IMR-90 (cell line): ENCODE results near the gene LHFPL3. TPM values are rescaled to one million over a fixed set of nuclear protein-coding genes. Genes with fewer than 3 reads are reported as not detected.

ENCODE experiments used
- ATAC-seq: fragments of 200-7000 bp; cut with Tn5 transposase; 2 replicates; pipeline ENCODE4 v1.9.1; 2020; ENCODE audit warnings: low read depth, mild to moderate bottlenecking, moderate library complexity
- BruUV-seq: library from RNA; stranded (reverse); fragments of 400-500 nt; replicated peaks from 2 replicates; lab custom pipeline; 2021; lab: Mats Ljungman, UMichigan
- CTCF ChIA-PET: fragments of 300-600 bp; formaldehyde crosslinking; extraction: SDS; loops from one replicate; lab custom pipeline; 2021; ENCODE audit warnings: antibody characterized with exemption; lab: Yijun Ruan, JAX
- POLR2A ChIA-PET: fragments of 300-600 bp; sonication (Branson Sonifier 250); formaldehyde crosslinking; loops from one replicate; lab custom pipeline; 2022; ENCODE audit warnings: antibody characterized with exemption; ENCODE audit not compliant: unreplicated experiment; lab: Charles Lee
- DNase-seq: peaks from one replicate; pipeline ENCODE4 v3.0.0; 2013
- H2AFZ ChIP-seq: replicated peaks from 2 replicates; pipeline ENCODE3; 2013; ENCODE audit warnings: low read length, mild to moderate bottlenecking; ENCODE audit not compliant: poor library complexity
- H2AK5ac ChIP-seq: 2 replicates; pipeline ENCODE4 v1.6.1; 2013; ENCODE audit warnings: low read depth, low read length, inconsistent platforms
- H2AK9ac ChIP-seq: replicated peaks from 2 replicates; pipeline ENCODE3; 2013; ENCODE audit warnings: mild to moderate bottlenecking, low read depth, low read length, moderate library complexity; ENCODE audit not compliant: poor library complexity
- H2BK120ac ChIP-seq: 2 replicates; pipeline ENCODE4 v1.6.1; 2013; ENCODE audit warnings: low read depth, low read length, inconsistent platforms
- H2BK15ac ChIP-seq: 3 replicates; pipeline ENCODE4 v1.6.1; 2013; ENCODE audit warnings: low read depth, low read length, inconsistent platforms
- H2BK20ac ChIP-seq: 2 replicates; pipeline ENCODE4 v1.6.1; 2013; ENCODE audit warnings: low read depth, mild to moderate bottlenecking, inconsistent platforms, low read length, moderate library complexity
- H2BK5ac ChIP-seq: 2 replicates; pipeline ENCODE4 v1.6.1; 2013; ENCODE audit warnings: mild to moderate bottlenecking, low read depth, low read length, inconsistent platforms; ENCODE audit not compliant: poor library complexity, severe bottlenecking
- H3K14ac ChIP-seq: replicated peaks from 2 replicates; pipeline ENCODE4 v1.6.1; 2013; ENCODE audit warnings: low read depth, low read length, inconsistent platforms
- H3K18ac ChIP-seq: 2 replicates; pipeline ENCODE4 v1.6.1; 2013; ENCODE audit warnings: low read depth, low read length, control low read depth
- H3K23ac ChIP-seq: 2 replicates; pipeline ENCODE4 v1.6.1; 2013; ENCODE audit warnings: low read depth, low read length, inconsistent platforms
- H3K27ac ChIP-seq: 2 replicates; pipeline ENCODE4 v1.5.1; 2013; ENCODE audit warnings: mild to moderate bottlenecking, control low read depth, low read length; ENCODE audit not compliant: insufficient read depth
- H3K27me3 ChIP-seq: 2 replicates; pipeline ENCODE4 v1.6.1; 2013; ENCODE audit warnings: low read length; ENCODE audit not compliant: control insufficient read depth, insufficient read depth
- H3K36me3 ChIP-seq: 2 replicates; pipeline ENCODE4 v1.6.1; 2013; ENCODE audit warnings: low read length, mixed read lengths; ENCODE audit not compliant: control insufficient read depth, insufficient read depth
- H3K4ac ChIP-seq: 2 replicates; pipeline ENCODE4 v1.6.1; 2013; ENCODE audit warnings: low read depth, low read length, inconsistent platforms
- H3K4me1 ChIP-seq: 2 replicates; pipeline ENCODE4 v1.6.1; 2013; ENCODE audit warnings: low read length, mixed read lengths; ENCODE audit not compliant: control insufficient read depth, insufficient read depth
- H3K4me2 ChIP-seq: 2 replicates; pipeline ENCODE4 v1.6.1; 2013; ENCODE audit warnings: low read depth, mild to moderate bottlenecking, control low read depth, low read length, moderate library complexity
- H3K4me3 ChIP-seq: 2 replicates; pipeline ENCODE4 v1.5.1; 2013; ENCODE audit warnings: low read depth, mild to moderate bottlenecking, control low read depth, low read length, moderate library complexity; ENCODE audit not compliant: insufficient read depth
- H3K56ac ChIP-seq: 2 replicates; pipeline ENCODE4 v1.6.1; 2013; ENCODE audit warnings: low read length, inconsistent platforms; ENCODE audit not compliant: insufficient read depth; ENCODE audit errors: extremely low read depth
- H3K79me1 ChIP-seq, 2 experiments: 2 replicates each; pipeline ENCODE4 v1.6.1; 2013; ENCODE audit warnings: low read length in 2 of 2, inconsistent platforms in 1 of 2, low read depth in 1 of 2
- H3K9ac ChIP-seq: 2 replicates; pipeline ENCODE4 v1.6.1; 2013; ENCODE audit warnings: low read depth, low read length, control low read depth
- H3K9me1 ChIP-seq: 2 replicates; pipeline ENCODE4 v1.6.1; 2013; ENCODE audit warnings: low read length, inconsistent platforms; ENCODE audit not compliant: insufficient read depth
- H3K9me3 ChIP-seq: 2 replicates; pipeline ENCODE4 v1.6.1; 2013; ENCODE audit warnings: low read length; ENCODE audit not compliant: control insufficient read depth, insufficient read depth
- H4K20me1 ChIP-seq: 2 replicates; pipeline ENCODE4 v1.6.1; 2013; ENCODE audit warnings: low read length, inconsistent platforms; ENCODE audit not compliant: insufficient read depth
- H4K5ac ChIP-seq: 2 replicates; pipeline ENCODE4 v1.6.1; 2013; ENCODE audit warnings: mild to moderate bottlenecking, low read depth, low read length, control low read depth
- H4K8ac ChIP-seq, 2 experiments: 2 replicates each; pipeline ENCODE4 v1.6.1; 2013; ENCODE audit warnings: low read depth in 2 of 2, low read length in 2 of 2, control low read depth in 1 of 2, inconsistent platforms in 1 of 2
- H4K91ac ChIP-seq: 2 replicates; pipeline ENCODE4 v1.6.1; 2013; ENCODE audit warnings: low read depth, low read length, inconsistent platforms; ENCODE audit not compliant: insufficient read depth
- BHLHE40 ChIP-seq: fragments of 150-350 bp; IDR thresholded peaks from 2 replicates; pipeline ENCODE4 v1.6.1; 2016; ENCODE audit warnings: mild to moderate bottlenecking, low read depth, low read length
- CEBPB ChIP-seq: IDR thresholded peaks from 2 replicates; pipeline ENCODE4 v1.6.1; 2012; ENCODE audit warnings: low read depth, low read length, improper control_type of control experiment
- CHD1 ChIP-seq: IDR thresholded peaks from 2 replicates; pipeline ENCODE4 v1.6.1; 2012; ENCODE audit warnings: low read depth, low read length, improper control_type of control experiment
- CTCF ChIP-seq: conservative IDR thresholded peaks from 2 replicates; pipeline ENCODE4 v1.5.1; 2012; ENCODE audit warnings: mild to moderate bottlenecking, low read depth, low read length, improper control_type of control experiment
- FOS ChIP-seq: fragments of 150-350 bp; IDR thresholded peaks from 2 replicates; pipeline ENCODE4 v1.6.1; 2016; ENCODE audit warnings: low read depth, low read length
- MAFK ChIP-seq: IDR thresholded peaks from 2 replicates; pipeline ENCODE4 v1.6.1; 2012; ENCODE audit warnings: low read depth, low read length, improper control_type of control experiment
- MAZ ChIP-seq: IDR thresholded peaks from 2 replicates; pipeline ENCODE4 v1.6.1; 2012; ENCODE audit warnings: low read depth, mild to moderate bottlenecking, low read length, improper control_type of control experiment, moderate library complexity, borderline replicate concordance
- MXI1 ChIP-seq: IDR thresholded peaks from 2 replicates; pipeline ENCODE4 v1.6.1; 2012; ENCODE audit warnings: low read depth, mild to moderate bottlenecking, low read length, moderate library complexity, borderline replicate concordance
- NFE2L2 ChIP-seq: fragments of 150-350 bp; IDR thresholded peaks from 2 replicates; pipeline ENCODE4 v1.6.1; 2016; ENCODE audit warnings: low read depth, mild to moderate bottlenecking, low read length
- POLR2A ChIP-seq: IDR thresholded peaks from 2 replicates; pipeline ENCODE4 v1.6.1; 2012; ENCODE audit warnings: mild to moderate bottlenecking, low read depth, low read length
- RAD21 ChIP-seq: IDR thresholded peaks from 2 replicates; pipeline ENCODE4 v1.6.1; 2012; ENCODE audit warnings: low read length, improper control_type of control experiment
- RCOR1 ChIP-seq: IDR thresholded peaks from 2 replicates; pipeline ENCODE4 v1.6.1; 2012; ENCODE audit warnings: mild to moderate bottlenecking, low read length, improper control_type of control experiment; ENCODE audit not compliant: insufficient replicate concordance
- RFX5 ChIP-seq: IDR thresholded peaks from 2 replicates; pipeline ENCODE4 v1.8.0; 2012; ENCODE audit warnings: low read depth, mild to moderate bottlenecking, low read length, moderate library complexity
- SMC3 ChIP-seq: fragments of 150-350 bp; IDR thresholded peaks from 2 replicates; pipeline ENCODE4 v1.6.1; 2016; ENCODE audit warnings: low read depth, mild to moderate bottlenecking, antibody characterized with exemption, low read length, moderate library complexity
- WGBS, 2 experiments: methylation state at CpG; one replicate each; pipeline versions ENCODE4 v1.1.5 to v1.1.7; 2013; ENCODE audit warnings: missing lambda C conversion rate in 2 of 2; ENCODE audit not compliant: insufficient read length in 1 of 2; ENCODE audit errors: extremely low coverage in 2 of 2; 5-methylcytosine and 5-hydroxymethylcytosine counted together
- dilution Hi-C: fragments of 300-500 bp; cut with HindIII; formaldehyde crosslinking; loops from one replicate; pipeline ENCODE4 v1.14.3; 2018; ENCODE audit warnings: low sequenced_read_pairs; ENCODE audit not compliant: unreplicated experiment
- in situ Hi-C: fragments of 300-500 bp; cut with MboI; formaldehyde crosslinking; loops from 3 replicates; pipeline ENCODE4 v1.14.3; 2019; ENCODE audit warnings: low sequenced_read_pairs, inconsistent platforms, mixed read lengths
- intact Hi-C: fragments of 100-400 bp; cut with micrococcal nuclease; formaldehyde crosslinking; loops from 2 replicates; pipeline ENCODE4 v1.10.0; 2022
- polyA plus RNA-seq, 3 experiments: library from polyadenylated mRNA; depleted of rRNA; stranded (reverse); fragments of >200 nt; gene quantifications; 2 replicates each; pipeline ENCODE4 v1.2.3, GENCODE V29; 2012; ENCODE audit warnings: low replicate concordance in 1 of 3
- total RNA-seq: library from RNA; depleted of rRNA; stranded (reverse); fragments of >200 nt; gene quantifications from 2 replicates; pipeline ENCODE4 v1.2.3, GENCODE V29; 2012
- TF ChIP-seq, protein P1 (sequence below): fragments of 150-350 bp; IDR thresholded peaks from 2 replicates; pipeline ENCODE4 v1.6.1; 2016; ENCODE audit warnings: low read depth, mild to moderate bottlenecking, low read length, moderate library complexity, borderline replicate concordance
- TF ChIP-seq, protein P2 (sequence below): fragments of 150-350 bp; IDR thresholded peaks from 2 replicates; pipeline ENCODE4 v1.6.1; 2017; ENCODE audit warnings: mild to moderate bottlenecking, antibody characterized with exemption, low read length, low read depth

The LHFPL3 gene
- total and polyA plus RNA-seq, 2 of the 4 experiments (the other 2 are of a cell fraction): not detected

DNA sequence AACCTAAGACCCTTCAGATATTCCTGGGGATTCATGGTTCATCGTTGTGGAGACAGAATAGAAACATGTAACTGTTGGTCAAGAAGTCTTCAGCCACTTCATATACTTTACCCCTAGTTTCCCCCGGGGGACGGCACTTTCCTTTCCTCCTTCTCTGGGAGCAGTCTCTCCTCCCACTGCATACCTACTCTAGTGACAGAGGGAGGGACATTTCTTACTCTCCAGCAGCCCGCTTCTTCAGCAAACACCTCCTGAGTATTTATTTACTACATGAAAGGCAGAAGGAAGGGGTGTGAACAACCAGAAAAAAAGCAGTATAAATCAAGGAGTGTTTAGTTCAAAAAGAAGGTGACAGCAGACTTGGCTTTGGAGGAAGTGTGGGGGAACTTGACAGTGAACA, 69.0 kb downstream of the LHFPL3 start:
- no peak overlapping the region for H2AFZ ChIP-seq
- BruUV-seq: no TSS peak
- no peak overlapping the region for H4K91ac ChIP-seq
- no peaks in the 10 kb centered on the region for H3K79me1 ChIP-seq
- H3K4me1 ChIP-seq: no peaks in the 10 kb centered on the region
- H3K4me3 ChIP-seq: no peak overlapping the region
- DNase-seq: no peak
- H3K4ac ChIP-seq: no peak overlapping the region
- intact Hi-C loops: no loop called here
- TF ChIP-seq SMC3 (no peak), MAFK (no peak), MXI1 (no peak), RCOR1 (no peak), RAD21 (no peak), RFX5 (no peak), CTCF (no peak), BHLHE40 (no peak), POLR2A (no peak), CHD1 (no peak), MAZ (no peak), FOS (no peak), NFE2L2 (no peak), CEBPB (no peak)
- TF ChIP-seq, protein P1, sequence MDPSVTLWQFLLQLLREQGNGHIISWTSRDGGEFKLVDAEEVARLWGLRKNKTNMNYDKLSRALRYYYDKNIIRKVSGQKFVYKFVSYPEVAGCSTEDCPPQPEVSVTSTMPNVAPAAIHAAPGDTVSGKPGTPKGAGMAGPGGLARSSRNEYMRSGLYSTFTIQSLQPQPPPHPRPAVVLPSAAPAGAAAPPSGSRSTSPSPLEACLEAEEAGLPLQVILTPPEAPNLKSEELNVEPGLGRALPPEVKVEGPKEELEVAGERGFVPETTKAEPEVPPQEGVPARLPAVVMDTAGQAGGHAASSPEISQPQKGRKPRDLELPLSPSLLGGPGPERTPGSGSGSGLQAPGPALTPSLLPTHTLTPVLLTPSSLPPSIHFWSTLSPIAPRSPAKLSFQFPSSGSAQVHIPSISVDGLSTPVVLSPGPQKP: no peak
- TF ChIP-seq, protein P2, sequence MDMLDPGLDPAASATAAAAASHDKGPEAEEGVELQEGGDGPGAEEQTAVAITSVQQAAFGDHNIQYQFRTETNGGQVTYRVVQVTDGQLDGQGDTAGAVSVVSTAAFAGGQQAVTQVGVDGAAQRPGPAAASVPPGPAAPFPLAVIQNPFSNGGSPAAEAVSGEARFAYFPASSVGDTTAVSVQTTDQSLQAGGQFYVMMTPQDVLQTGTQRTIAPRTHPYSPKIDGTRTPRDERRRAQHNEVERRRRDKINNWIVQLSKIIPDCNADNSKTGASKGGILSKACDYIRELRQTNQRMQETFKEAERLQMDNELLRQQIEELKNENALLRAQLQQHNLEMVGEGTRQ: no peak
- H3K27me3 ChIP-seq: no peaks in the 10 kb centered on the region
- no peak overlapping the region for H3K18ac ChIP-seq
- no peak overlapping the region for H3K14ac ChIP-seq
- no peaks in the 10 kb centered on the region for H4K20me1 ChIP-seq
- no peak overlapping the region for H2BK15ac ChIP-seq
- no peak overlapping the region for H2BK120ac ChIP-seq
- in situ Hi-C loops: no loop called here
- H2AK9ac ChIP-seq: no peak overlapping the region
- no peak overlapping the region for H4K5ac ChIP-seq
- H3K27ac ChIP-seq: no peak overlapping the region
- H2BK5ac ChIP-seq: no peak overlapping the region
- CTCF ChIA-PET: no interaction called here
- no peak overlapping the region for H3K56ac ChIP-seq
- H3K23ac ChIP-seq: no peak overlapping the region
- H3K9me1 ChIP-seq: no peaks in the 10 kb centered on the region
- no peak overlapping the region for H2AK5ac ChIP-seq
- no peaks in the 10 kb centered on the region for H3K36me3 ChIP-seq
- H4K8ac ChIP-seq: no peak overlapping the region
- no CpG with 5 or more reads among the region's 4 CpGs for WGBS, 2 experiments
- H3K9me3 ChIP-seq: peaks cover 8% of the 10 kb centered on the region; the same call in 1 of the 2 replicates
- H3K4me2 ChIP-seq: no peak overlapping the region
- no peak overlapping the region for H3K9ac ChIP-seq
- ATAC-seq: no peak
- dilution Hi-C loops: no loop called here
- POLR2A ChIA-PET: no interaction called here
- no peak overlapping the region for H2BK20ac ChIP-seq
